HG03025 (cell line): ENCODE results near the gene EIF5.
"Not testable (repeated sequence)": the region's sequence is repeated elsewhere in the genome, so short reads cannot be mapped to it uniquely, and the experiment has no call there.

ENCODE experiments used
- ATAC-seq: cut with Tn5 transposase; IDR thresholded peaks from one replicate; pipeline ENCODE4 v1.9.1; 2021; ENCODE audit warnings: mild to moderate bottlenecking, moderate library complexity; ENCODE audit not compliant: unreplicated experiment, low FRiP score

EIF5 gene

GRCh38 chr14:103332143-103332919 is 1.7 kb upstream of the EIF5 start:
- no peak for ATAC-seq

- peak; percentile 27 for ATAC-seq
These were observed 896 bp downstream of the EIF5 start for GRCh38 chr14:103334644-103335622.

GRCh38 chr14:103336191-103336590 is 2.2 kb downstream of the EIF5 start:
- ATAC-seq, result no peak

GRCh38 chr14:103337794-103338193 is 3.8 kb downstream of the EIF5 start:
- no peak for ATAC-seq

- ATAC-seq, result no peak
These were observed 5.5 kb downstream of the EIF5 start for GRCh38 chr14:103339561-103339960.

- ATAC-seq, result no peak
These were observed 6.6 kb downstream of the EIF5 start for GRCh38 chr14:103340480-103341212.

GRCh38 chr14:103341250-103342129 is 7.5 kb downstream of the EIF5 start:
- no peak for ATAC-seq

- ATAC-seq, result no peak
These were observed 9.3 kb downstream of the EIF5 start for GRCh38 chr14:103343164-103343879.

GRCh38 chr14:103343905-103344797 is 10.1 kb downstream of the EIF5 start:
- ATAC-seq, result no peak

GRCh38 chr14:103346286-103346685 is 12.2 kb downstream of the EIF5 start:
- ATAC-seq, result no peak

- no peak for ATAC-seq
These were observed 13.2 kb downstream of the EIF5 start for GRCh38 chr14:103347091-103347815.

GRCh38 chr14:103348154-103348553 is 14.1 kb downstream of the EIF5 start:
- no peak for ATAC-seq

- ATAC-seq, result no peak
These were observed 15.9 kb downstream of the EIF5 start for GRCh38 chr14:103349982-103350381.

GRCh38 chr14:103353362-103353761 is 19.3 kb downstream of the EIF5 start:
- ATAC-seq, result no peak

- no peak for ATAC-seq
These were observed 20.1 kb downstream of the EIF5 start for GRCh38 chr14:103354141-103354540.

- ATAC-seq, result no peak
These were observed 22.1 kb downstream of the EIF5 start for GRCh38 chr14:103356024-103356682.

GRCh38 chr14:103357552-103357951 is 23.5 kb downstream of the EIF5 start:
- not testable (repeated sequence) for ATAC-seq
